Ramos (cell line): Measurements from ENCODE around the gene MTNR1A.

ENCODE experiments used
- in situ Hi-C: fragments of 300-500 bp; cut with MboI; formaldehyde crosslinking; loops from one replicate; pipeline ENCODE4 v1.14.3; 2022; ENCODE audit warnings: low sequenced_read_pairs; ENCODE audit not compliant: unreplicated experiment

The MTNR1A gene

DNA sequence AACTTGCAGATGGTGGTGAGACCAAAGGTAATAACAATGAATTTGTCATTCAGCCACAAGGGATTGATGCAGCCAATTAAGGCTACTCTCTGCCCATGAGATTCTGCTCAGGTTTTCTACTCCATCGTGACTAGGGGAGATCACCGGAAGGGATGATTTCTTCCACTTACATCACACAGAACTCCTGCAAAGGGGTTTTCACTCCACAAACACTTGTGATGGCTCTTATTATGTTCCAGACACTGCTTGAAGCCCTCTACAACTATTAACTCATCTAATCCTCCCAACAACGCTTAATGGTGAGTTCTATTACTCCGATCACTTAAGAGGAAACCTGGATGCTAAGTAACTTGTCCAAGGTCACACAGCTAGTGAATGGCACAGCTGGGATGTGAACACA lies 55.9 kb downstream of the MTNR1A start:
- in situ Hi-C loops, result no loop called here

DNA sequence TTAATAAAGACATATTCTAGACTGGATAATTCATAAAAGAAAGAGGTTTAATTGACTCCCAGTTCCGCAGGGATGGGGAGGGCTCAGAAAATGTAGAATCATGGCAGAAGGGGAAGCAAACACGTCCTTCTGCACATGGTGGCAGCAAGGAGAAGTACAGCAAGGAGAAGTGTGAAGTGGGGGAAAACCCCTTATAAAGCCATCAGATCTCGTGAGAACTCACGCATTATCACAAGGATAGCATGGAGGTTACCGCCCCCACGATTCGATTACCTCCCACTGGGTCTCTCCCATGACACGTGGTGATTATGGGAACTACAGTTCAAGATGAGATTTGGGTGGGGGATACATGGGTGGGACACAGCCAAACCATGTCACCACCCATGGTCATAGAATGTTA lies 58.3 kb downstream of the MTNR1A start:
- in situ Hi-C loops, result no loop called here

DNA sequence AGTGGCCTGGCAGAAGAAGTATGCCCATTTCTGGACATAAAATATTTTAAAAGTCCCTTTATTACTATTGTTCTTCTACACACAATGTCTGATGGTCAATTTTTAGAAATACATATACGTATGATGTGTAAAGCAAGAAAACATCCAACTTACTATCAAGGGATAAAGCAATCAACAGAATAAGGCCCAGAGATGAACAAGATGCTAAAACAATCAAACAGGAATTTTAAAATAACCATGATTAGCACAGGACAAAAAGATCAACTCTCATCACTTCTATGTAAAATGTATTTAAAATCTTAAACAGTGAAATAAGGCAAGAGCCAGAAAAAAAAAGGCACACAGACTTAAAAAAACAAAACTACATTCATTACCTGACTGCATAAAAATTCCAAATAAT lies 60.9 kb downstream of the MTNR1A start:
- in situ Hi-C loops, result no loop called here

DNA sequence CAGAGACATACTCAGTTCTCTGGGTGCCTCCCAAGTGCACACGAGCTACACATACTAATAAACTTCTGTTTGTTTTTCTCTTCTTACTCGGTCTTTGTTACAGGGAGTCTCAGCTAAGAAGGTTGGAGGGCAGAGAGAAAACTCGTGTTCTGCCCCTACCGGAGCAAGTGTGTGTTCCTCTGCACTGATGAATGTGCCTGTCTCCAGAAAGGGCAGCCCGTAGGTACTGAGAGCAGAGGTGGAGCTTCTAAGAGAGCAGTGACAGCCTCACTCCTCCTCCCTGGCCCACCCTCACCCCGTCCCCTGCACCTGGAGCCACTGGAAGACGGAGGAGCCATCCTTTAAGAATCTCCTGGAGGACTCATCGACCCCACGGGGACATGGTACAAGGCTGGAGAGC lies 67.6 kb downstream of the MTNR1A start:
- in situ Hi-C loops, result no loop called here

DNA sequence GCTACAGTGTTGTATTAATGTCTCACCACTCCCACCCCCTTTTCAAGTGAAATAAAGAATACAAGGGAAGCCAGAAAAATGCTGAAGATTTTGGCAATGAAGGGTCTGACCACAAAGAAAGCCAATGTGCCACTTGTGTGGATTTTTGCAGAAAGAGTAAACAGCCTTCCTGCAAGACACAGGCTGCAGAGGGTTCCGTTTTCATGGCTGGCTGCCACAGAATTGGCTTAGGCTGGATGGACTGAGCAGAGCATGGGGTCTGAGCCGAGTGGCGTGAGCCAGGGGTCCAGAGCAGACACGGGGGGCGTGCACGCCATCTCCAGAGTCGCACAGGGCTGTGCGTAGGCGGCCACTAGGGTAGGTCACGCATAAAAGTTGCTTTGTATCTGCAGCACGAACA lies 69.2 kb downstream of the MTNR1A start:
- in situ Hi-C loops, result no loop called here

DNA sequence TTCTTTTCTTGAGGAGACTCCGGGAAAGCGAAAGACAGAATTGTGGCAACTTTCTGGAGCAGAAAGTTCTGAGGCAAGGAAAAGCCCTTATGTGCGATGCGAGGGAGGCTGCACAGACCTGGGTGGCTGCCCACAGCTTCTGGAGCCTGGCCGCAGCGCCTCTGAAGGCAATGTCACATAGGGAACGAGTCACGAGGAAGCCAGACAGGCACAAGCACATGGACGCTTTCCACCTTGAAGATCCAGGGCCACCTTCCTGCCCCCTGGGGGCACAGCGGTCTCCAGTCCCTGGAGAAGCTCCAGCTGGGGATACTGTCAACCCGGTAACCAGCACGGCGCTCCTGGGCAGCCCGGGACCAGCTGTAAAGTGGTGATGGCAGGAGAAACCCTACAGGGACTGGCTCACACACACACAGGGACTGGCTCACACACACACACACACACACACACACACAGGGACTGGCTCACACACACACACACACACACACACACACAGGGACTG lies 69.8 kb downstream of the MTNR1A start:
- in situ Hi-C loops, result no loop called here

DNA sequence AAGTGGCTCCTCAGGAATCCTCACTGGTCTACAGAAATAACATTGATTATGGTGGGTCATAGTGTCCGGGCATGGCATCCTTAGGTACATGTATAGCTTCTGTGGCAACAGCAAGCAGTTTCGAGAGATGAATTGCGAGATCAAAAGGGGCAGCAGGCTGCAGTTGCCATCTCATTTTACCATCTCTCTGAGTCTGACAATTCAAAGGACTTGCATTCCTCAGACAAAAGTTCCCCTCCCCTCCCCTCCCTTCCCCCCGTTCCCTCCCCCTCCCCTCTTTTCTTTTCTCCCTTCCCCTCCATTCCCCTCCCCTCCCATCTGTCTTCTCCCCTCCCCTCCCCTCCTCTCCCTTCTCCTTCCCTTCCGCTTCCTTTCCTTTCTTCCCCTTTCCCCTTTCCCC lies 70.2 kb downstream of the MTNR1A start:
- in situ Hi-C loops, result no loop called here

DNA sequence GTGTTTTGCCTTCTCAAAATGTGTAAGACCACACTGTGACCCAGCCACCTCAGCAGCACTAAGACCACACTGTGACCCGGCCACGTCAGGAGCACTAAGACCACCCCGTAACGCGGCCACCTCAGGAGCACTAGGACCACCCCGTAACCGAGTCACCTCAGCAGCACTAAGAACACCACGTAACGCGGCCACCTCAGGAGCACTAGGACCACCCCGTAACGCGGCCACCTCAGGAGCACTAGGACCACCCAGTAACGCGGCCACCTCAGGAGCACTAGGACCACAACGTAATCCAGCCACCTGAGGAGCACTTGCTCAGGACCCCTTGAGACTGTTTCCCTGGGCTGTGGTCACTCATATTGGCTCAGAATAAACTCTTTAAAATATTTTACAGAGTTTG lies 71.7 kb downstream of the MTNR1A start:
- in situ Hi-C loops, result no loop called here
